Cardiac muscle cell (in vitro differentiated cells and primary cell): Measurements from ENCODE around the gene HID1. TPM values are rescaled to one million over a fixed set of nuclear protein-coding genes. Genes with fewer than 3 reads are reported as not detected.
A peak's percentile ranks its signal among the peaks of the same experiment; 100 is the strongest.

Experiments used
- DNase-seq, 2 donors: peaks; one replicate each; pipeline versions ENCODE4 v3.0.0 to v3.0.0-alpha.2; 2010 to 2017; ENCODE audit warnings: low read depth in 1 of 2, low spot score in 1 of 2
- H3K27ac ChIP-seq: fragments of 200-600 bp; sonication (generic); 2 replicates; pipeline ENCODE4 v1.5.1; 2016
- H3K27me3 ChIP-seq: fragments of 200-600 bp; sonication (generic); 2 replicates; pipeline ENCODE4 v1.6.0; 2016; ENCODE audit warnings: control low read depth
- H3K36me3 ChIP-seq: fragments of 200-600 bp; sonication (generic); 2 replicates; pipeline ENCODE4 v1.5.1; 2016; ENCODE audit warnings: control low read depth
- H3K4me1 ChIP-seq: fragments of 200-600 bp; sonication (generic); 2 replicates; pipeline ENCODE4 v1.8.1; 2017; ENCODE audit warnings: low read depth, mild to moderate bottlenecking, mixed run types
- H3K4me3 ChIP-seq: fragments of 200-600 bp; sonication (generic); 2 replicates; pipeline ENCODE4 v1.5.1; 2016; ENCODE audit warnings: mild to moderate bottlenecking
- H3K9me3 ChIP-seq: fragments of 200-600 bp; sonication (generic); 2 replicates; pipeline ENCODE4 v1.5.1; 2017; ENCODE audit warnings: low read depth, mild to moderate bottlenecking, control low read depth
- polyA plus RNA-seq: library from polyadenylated mRNA; unstranded; fragments of >200 nt; fragmentation: Nextera tagmentation; extraction: Ambion mirVana; gene quantifications from 2 replicates; pipeline ENCODE4 v1.2.1, GENCODE V29; 2016
- total RNA-seq: library from RNA; depleted of rRNA; stranded (reverse); fragments of >200 nt; gene quantifications from 2 replicates; pipeline ENCODE4 v1.2.3, GENCODE V29; 2016
- TF ChIP-seq, protein P1 (sequence below): IDR thresholded peaks from 2 replicates; pipeline ENCODE4 v1.5.1; 2012; ENCODE audit warnings: low read depth, mild to moderate bottlenecking, low read length

The HID1 gene
- total and polyA plus RNA-seq, 2 experiments from 2014 or later: 45.4 to 46.3 TPM

DNA sequence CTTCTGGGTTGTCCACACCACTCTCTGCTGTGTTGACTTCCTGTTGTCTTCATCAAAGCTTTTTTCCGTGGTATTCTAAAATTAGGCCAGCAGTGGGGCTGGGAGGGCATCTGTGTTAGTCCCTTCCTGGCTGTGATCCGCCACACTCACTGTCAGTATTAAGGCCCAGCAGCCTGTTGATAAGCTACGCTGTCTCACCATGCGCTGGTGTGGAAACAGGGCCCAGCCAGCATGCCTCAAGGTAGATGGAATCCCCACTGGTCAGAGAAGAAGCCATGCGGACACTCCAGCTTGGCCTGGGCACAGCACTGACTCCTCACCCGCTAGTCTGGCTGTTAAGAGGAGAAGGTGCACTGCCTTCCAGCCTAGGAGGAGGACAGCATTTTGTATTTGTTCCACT, 26.2 kb upstream of the HID1 start:
- Histone ChIP-seq H3K27ac (peak overlapping the region; percentile 84), H3K4me3 (no peak overlapping the region)
- DNase-seq: peak in 1 of 2 donors; percentile 30

DNA sequence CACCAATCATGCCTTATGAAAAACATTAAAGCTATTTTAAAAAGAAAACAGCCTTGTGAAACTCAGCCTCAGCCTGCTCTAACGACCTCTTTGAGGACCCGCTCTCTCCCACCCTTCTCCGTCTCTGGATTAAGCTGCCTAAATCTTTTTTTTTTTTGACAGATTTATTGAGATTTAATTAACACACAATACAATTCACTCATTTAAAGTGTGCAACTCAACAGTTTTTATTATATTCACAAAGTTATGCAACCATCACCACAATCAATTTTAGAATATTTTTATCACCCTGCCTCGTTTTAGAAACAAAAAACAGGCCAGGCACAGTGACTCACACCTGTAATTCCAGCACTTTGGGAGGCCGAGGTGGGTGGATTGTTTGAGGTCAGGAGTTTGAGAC, 23.3 kb upstream of the HID1 start:
- Histone ChIP-seq H3K4me1 (peaks cover 6% of the 10 kb centered on the region), H3K27me3 (no peaks in the 10 kb centered on the region), H3K27ac (no peak overlapping the region), H3K9me3 (no peaks in the 10 kb centered on the region), H3K36me3 (no peaks in the 10 kb centered on the region), H3K4me3 (no peak overlapping the region)
- TF ChIP-seq, protein P1, sequence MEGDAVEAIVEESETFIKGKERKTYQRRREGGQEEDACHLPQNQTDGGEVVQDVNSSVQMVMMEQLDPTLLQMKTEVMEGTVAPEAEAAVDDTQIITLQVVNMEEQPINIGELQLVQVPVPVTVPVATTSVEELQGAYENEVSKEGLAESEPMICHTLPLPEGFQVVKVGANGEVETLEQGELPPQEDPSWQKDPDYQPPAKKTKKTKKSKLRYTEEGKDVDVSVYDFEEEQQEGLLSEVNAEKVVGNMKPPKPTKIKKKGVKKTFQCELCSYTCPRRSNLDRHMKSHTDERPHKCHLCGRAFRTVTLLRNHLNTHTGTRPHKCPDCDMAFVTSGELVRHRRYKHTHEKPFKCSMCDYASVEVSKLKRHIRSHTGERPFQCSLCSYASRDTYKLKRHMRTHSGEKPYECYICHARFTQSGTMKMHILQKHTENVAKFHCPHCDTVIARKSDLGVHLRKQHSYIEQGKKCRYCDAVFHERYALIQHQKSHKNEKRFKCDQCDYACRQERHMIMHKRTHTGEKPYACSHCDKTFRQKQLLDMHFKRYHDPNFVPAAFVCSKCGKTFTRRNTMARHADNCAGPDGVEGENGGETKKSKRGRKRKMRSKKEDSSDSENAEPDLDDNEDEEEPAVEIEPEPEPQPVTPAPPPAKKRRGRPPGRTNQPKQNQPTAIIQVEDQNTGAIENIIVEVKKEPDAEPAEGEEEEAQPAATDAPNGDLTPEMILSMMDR: no peak
- no peak for DNase-seq

More for the DNA sequence above, 26.2 kb upstream of the HID1 start:
- no peaks in the 10 kb centered on the region for H3K9me3 ChIP-seq
- peaks cover 6% of the 10 kb centered on the region for H3K4me1 ChIP-seq
- H3K36me3 ChIP-seq: peaks cover 4% of the 10 kb centered on the region
- TF ChIP-seq, protein P1: no peak
- no peaks in the 10 kb centered on the region for H3K27me3 ChIP-seq

DNA sequence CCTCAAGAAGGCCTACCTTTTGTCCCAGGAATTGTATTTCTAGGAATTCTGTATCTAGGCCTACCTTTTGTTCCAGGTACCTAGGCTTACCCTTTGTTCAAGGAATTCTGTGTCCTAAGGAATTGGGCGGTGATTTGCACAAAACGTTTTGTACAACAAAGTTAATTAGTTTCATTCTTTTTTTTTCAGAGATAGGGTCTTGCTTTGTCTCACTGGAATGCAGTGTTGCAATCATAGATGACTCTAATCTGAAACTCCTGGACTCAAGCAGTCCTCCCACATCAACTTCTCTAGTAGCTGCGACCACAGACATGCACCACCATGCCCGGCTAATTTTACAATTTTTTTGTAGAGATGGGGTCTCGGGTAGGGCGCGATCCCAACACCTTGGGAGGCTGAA, 21.9 kb upstream of the HID1 start:
- Histone ChIP-seq H3K36me3 (no peaks in the 10 kb centered on the region), H3K4me3 (no peak overlapping the region), H3K9me3 (no peaks in the 10 kb centered on the region), H3K4me1 (peaks cover 6% of the 10 kb centered on the region), H3K27ac (no peak overlapping the region), H3K27me3 (no peaks in the 10 kb centered on the region)
- TF ChIP-seq, protein P1: no peak
- peak in 1 of 2 donors; percentile 87 for DNase-seq

DNA sequence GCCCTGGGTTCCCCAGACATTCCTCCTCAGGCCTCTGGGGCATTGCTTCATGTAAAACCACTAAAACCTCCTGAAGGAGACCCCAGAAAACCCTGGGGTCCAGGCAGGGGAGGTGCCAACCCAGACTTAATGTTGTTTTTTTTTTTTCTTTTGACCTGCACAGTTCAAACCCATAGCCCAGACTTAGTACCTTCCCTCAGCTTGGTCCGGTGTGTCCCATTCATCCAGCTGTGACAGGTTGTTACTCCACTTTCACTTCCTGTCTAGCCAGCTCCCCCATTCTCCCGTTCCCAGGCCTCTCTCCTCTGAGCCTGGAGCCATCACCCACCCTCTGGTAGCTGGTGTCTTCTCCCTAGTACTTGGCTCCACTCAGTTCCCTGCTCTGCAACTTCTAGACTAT, 19.7 kb upstream of the HID1 start:
- Histone ChIP-seq H3K36me3 (no peaks in the 10 kb centered on the region), H3K4me1 (no peaks in the 10 kb centered on the region), H3K27ac (no peak overlapping the region), H3K9me3 (no peaks in the 10 kb centered on the region), H3K4me3 (no peak overlapping the region), H3K27me3 (no peaks in the 10 kb centered on the region)
- no peak for DNase-seq
- TF ChIP-seq, protein P1: no peak

DNA sequence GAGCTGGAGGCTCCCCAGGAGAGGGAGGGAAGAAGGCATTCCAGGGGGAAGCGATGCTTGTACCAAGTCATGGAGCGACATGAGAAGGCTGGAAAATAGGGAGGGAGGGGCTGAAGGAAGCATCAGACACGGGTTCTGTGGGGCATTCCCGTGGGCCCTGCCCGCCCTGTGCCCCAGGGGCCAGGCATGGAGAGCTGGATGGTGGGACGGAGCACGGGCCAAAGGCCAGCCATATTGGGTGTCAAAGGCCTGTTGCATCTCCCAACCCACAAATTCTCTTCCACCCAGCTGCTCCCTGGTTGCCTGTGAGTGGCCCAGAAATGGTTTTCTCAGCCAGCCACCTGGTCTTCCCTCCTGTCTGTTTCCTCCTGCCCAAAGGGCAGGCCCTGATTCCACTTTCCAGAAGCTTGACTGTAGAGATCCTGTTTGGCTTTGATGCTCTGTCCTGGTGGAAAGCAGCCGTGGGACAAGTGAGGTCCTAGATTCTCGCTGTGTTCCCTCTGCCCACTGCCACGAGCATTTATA, 18.1 kb upstream of the HID1 start:
- Histone ChIP-seq H3K27ac (no peak overlapping the region), H3K4me3 (no peak overlapping the region), H3K4me1 (no peaks in the 10 kb centered on the region), H3K27me3 (no peaks in the 10 kb centered on the region), H3K9me3 (no peaks in the 10 kb centered on the region), H3K36me3 (no peaks in the 10 kb centered on the region)
- TF ChIP-seq, protein P1: no peak
- no peak for DNase-seq
